GM23338 (cell line): ENCODE measurements around the gene PPP1R3F. TPM values are rescaled to one million over a fixed set of nuclear protein-coding genes. Genes with fewer than 3 reads are reported as not detected.

Experiments used
- ATAC-seq: fragments of 200-7000 bp; cut with Tn5 transposase; 3 replicates; pipeline ENCODE4 v1.9.1; 2020
- DNase-seq: peaks from one replicate; pipeline ENCODE4 v3.0.0-alpha.2; 2015; ENCODE audit warnings: low spot score
- H2AFZ ChIP-seq: fragments of 200-600 bp; sonication (generic); 2 replicates; pipeline ENCODE4 v1.8.0; 2016; ENCODE audit warnings: antibody characterized with exemption, mild to moderate bottlenecking, moderate library complexity
- H3F3A ChIP-seq: fragments of 200-600 bp; sonication (generic); replicated peaks from 2 replicates; pipeline ENCODE4 v1.8.0; 2017; ENCODE audit warnings: antibody characterized with exemption, mixed run types, low read depth
- H3K27ac ChIP-seq: fragments of 200-600 bp; sonication (generic); 2 replicates; pipeline ENCODE4 v1.6.1; 2016; ENCODE audit warnings: low read depth
- H3K27me3 ChIP-seq: fragments of 200-600 bp; sonication (generic); 2 replicates; pipeline ENCODE4 v1.8.0; 2016; ENCODE audit warnings: mild to moderate bottlenecking, mixed run types, moderate library complexity; ENCODE audit not compliant: insufficient read depth
- H3K36me3 ChIP-seq: fragments of 200-600 bp; sonication (generic); 2 replicates; pipeline ENCODE4 v1.8.0; 2016; ENCODE audit warnings: mild to moderate bottlenecking; ENCODE audit not compliant: insufficient read depth
- H3K4me1 ChIP-seq: fragments of 200-600 bp; sonication (generic); 2 replicates; pipeline ENCODE4 v1.8.0; 2016; ENCODE audit warnings: mild to moderate bottlenecking, moderate library complexity; ENCODE audit not compliant: insufficient read depth
- H3K4me2 ChIP-seq: fragments of 200-600 bp; sonication (generic); 2 replicates; pipeline ENCODE4 v1.7.1; 2017; ENCODE audit warnings: mixed run types
- H3K4me3 ChIP-seq: fragments of 200-600 bp; sonication (generic); 2 replicates; pipeline ENCODE4 v1.6.1; 2016; ENCODE audit warnings: mixed run types
- H3K79me2 ChIP-seq: fragments of 200-600 bp; sonication (generic); replicated peaks from 2 replicates; pipeline ENCODE4 v1.8.0; 2017; ENCODE audit warnings: mild to moderate bottlenecking; ENCODE audit not compliant: insufficient read depth
- H3K9me2 ChIP-seq: fragments of 200-600 bp; sonication (generic); 2 replicates; pipeline ENCODE4 v1.8.0; 2017; ENCODE audit not compliant: insufficient read depth
- H4K20me1 ChIP-seq: fragments of 200-600 bp; sonication (generic); replicated peaks from 2 replicates; pipeline ENCODE4 v1.8.0; 2017; ENCODE audit warnings: mild to moderate bottlenecking; ENCODE audit not compliant: insufficient read depth
- H3K27ac Mint-ChIP-seq: 2 replicates; pipeline ENCODE4 v1.8.0; 2020; ENCODE audit warnings: inconsistent platforms, mild to moderate bottlenecking, moderate library complexity, mixed read lengths
- H3K27me3 Mint-ChIP-seq: 3 replicates; pipeline ENCODE4 v1.8.0; 2022; ENCODE audit warnings: low read depth, mild to moderate bottlenecking, moderate library complexity, mixed read lengths, inconsistent platforms; ENCODE audit not compliant: insufficient read depth, poor library complexity
- H3K36me3 Mint-ChIP-seq: 3 replicates; pipeline ENCODE4 v1.8.0; 2021; ENCODE audit warnings: low read depth, mild to moderate bottlenecking, inconsistent platforms, moderate library complexity, mixed read lengths
- H3K4me1 Mint-ChIP-seq: 3 replicates; pipeline ENCODE4 v1.8.0; 2020; ENCODE audit warnings: mild to moderate bottlenecking, inconsistent platforms, mixed read lengths
- H3K4me3 Mint-ChIP-seq: 3 replicates; pipeline ENCODE4 v1.8.0; 2021; ENCODE audit warnings: moderate library complexity, mild to moderate bottlenecking, inconsistent platforms, mixed read lengths
- H3K9me3 Mint-ChIP-seq: 3 replicates; pipeline ENCODE4 v1.8.0; 2020; ENCODE audit warnings: moderate library complexity, mild to moderate bottlenecking, inconsistent platforms, mixed read lengths
- CREB1 ChIP-seq: fragments of 250-450 bp; sonication (Bioruptor Pico); IDR thresholded peaks from 2 replicates; pipeline ENCODE4 v1.5.0; 2020; ENCODE audit warnings: low read depth, mild to moderate bottlenecking, moderate library complexity
- EZH2 ChIP-seq: fragments of 200-600 bp; sonication (generic); IDR thresholded peaks from one replicate; pipeline ENCODE4 v1.8.0; 2017; ENCODE audit warnings: antibody characterized with exemption, mild to moderate bottlenecking, low read depth; ENCODE audit not compliant: unreplicated experiment
- EZH2phosphoT487 ChIP-seq: fragments of 200-600 bp; sonication (generic); IDR thresholded peaks from one replicate; pipeline ENCODE4 v1.8.1; 2018; ENCODE audit warnings: antibody characterized with exemption; ENCODE audit not compliant: unreplicated experiment
- JUNB ChIP-seq: IDR thresholded peaks from one replicate; pipeline ENCODE4 v1.6.1; 2016; ENCODE audit warnings: antibody characterized with exemption; ENCODE audit not compliant: unreplicated experiment
- NANOG ChIP-seq: IDR thresholded peaks from 2 replicates; pipeline ENCODE4 v1.6.1; 2016; ENCODE audit warnings: antibody characterized with exemption, borderline replicate concordance
- ZNF331 ChIP-seq: fragments of 250-450 bp; sonication (Bioruptor Pico); IDR thresholded peaks from 2 replicates; pipeline ENCODE4 v1.5.0; 2020; ENCODE audit warnings: low read depth, mild to moderate bottlenecking, moderate library complexity
- ZNF462 ChIP-seq: fragments of 250-450 bp; sonication (Bioruptor Pico); IDR thresholded peaks from 2 replicates; pipeline ENCODE4 v1.5.0; 2020; ENCODE audit warnings: mild to moderate bottlenecking, moderate library complexity
- polyA plus RNA-seq: library from polyadenylated mRNA; unstranded; fragments of >200 nt; fragmentation: Nextera tagmentation; extraction: Ambion mirVana; gene quantifications from 2 replicates; pipeline ENCODE4 v1.2.1, GENCODE V29; 2016
- total RNA-seq: library from RNA; depleted of rRNA; stranded (reverse); fragments of >200 nt; shearing (Covaris generic); gene quantifications from 2 replicates; pipeline ENCODE4 v1.2.3, GENCODE V29; 2014

Gene PPP1R3F
- total and polyA plus RNA-seq, 2 experiments from 2014 or later = 3.1 to 11.3 TPM

- H3K4me1 Mint-ChIP-seq = peaks cover 14% of the 10 kb centered on the region
- DNase-seq = no peak
- no peaks in the 10 kb centered on the region for H3K36me3 Mint-ChIP-seq
- ATAC-seq = no peak
- H4K20me1 ChIP-seq = no peaks in the 10 kb centered on the region
- H3K9me2 ChIP-seq = no peaks in the 10 kb centered on the region
- H3K4me3 ChIP-seq = no peak within 1 kb of the TSS
- H3K4me3 Mint-ChIP-seq = no peak within 1 kb of the TSS; the same call in 2 of the 3 replicates
- H2AFZ ChIP-seq = no peak within 1 kb of the TSS
- H3K4me1 ChIP-seq = no peaks in the 10 kb centered on the region
- TF ChIP-seq EZH2 = no peak
- no peaks in the 10 kb centered on the region for H3F3A ChIP-seq
- H3K36me3 ChIP-seq = no peaks in the 10 kb centered on the region
- H3K27me3 Mint-ChIP-seq = peaks cover 8% of the 10 kb centered on the region
- no peaks in the 10 kb centered on the region; the same call in 1 of the 3 replicates for H3K9me3 Mint-ChIP-seq
- H3K27ac Mint-ChIP-seq = no peak within 1 kb of the TSS
- H3K27me3 ChIP-seq = no peaks in the 10 kb centered on the region
- H3K4me2 ChIP-seq = no peak within 1 kb of the TSS
- no peaks in the 10 kb centered on the region for H3K79me2 ChIP-seq
- H3K27ac ChIP-seq = no peak within 1 kb of the TSS
These were observed 5.1 kb upstream of the PPP1R3F start, which contains the start of gene FOXP3 for GRCh38 chrX:49264460-49264859. FOXP3 (minus strand) TSS chrX:49264710; CDS start chrX:49258505, 6,205 bp downstream.

DNA sequence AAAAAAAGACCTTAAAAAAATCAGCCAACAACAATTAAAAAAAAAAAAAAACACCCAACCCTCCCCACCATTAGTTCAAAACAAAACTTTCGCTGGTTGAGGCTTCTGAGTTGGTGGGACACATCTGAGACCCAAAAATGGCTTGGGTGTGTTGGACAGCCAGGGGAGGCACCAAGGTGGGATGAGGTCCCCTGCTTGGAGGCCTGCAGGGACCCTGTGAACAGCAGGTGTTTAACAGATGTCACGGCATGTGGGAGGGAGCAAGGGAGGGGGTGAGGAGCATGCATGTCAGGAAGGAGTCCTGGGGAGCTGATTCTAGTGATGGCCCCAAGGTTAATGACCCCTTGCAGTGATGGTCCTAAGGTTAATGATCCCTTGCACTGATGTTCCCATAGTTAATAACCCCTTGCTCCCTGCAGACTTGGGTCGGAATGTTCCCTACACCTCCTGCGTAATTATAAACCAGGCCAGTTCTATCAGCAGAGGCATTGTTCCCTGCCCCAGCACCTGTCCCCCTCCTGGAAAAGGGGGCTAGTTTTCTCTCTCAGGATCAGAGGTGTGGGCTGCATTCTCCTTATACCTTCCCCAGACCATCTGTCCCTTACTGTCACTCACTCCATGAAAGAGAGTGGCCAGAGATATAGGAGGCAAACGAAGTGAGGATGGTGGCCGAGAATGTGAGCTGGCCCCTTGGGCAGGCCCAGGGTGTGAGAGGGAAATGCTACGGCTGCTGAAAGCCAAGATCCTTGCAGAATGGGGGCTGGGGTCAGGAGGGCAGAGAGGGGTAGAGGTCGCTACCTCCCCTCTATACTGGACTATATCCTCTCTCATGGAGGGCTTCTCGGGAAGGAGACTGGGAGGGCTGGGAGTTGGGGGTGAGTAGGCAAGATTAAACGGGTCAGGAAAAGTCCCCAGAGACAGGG is 2.8 kb upstream of the PPP1R3F start:
- DNase-seq (no peak), ATAC-seq (no peak)
- Mint-ChIP-seq H3K4me3 (no peak overlapping the region), H3K4me1 (peaks cover 23% of the 10 kb centered on the region), H3K36me3 (peaks cover 11% of the 10 kb centered on the region; the same call in 2 of the 3 replicates), H3K27ac (no peak overlapping the region), H3K27me3 (peaks cover 7% of the 10 kb centered on the region), H3K9me3 (no peaks in the 10 kb centered on the region; the same call in 1 of the 3 replicates)
- no peaks in the 10 kb centered on the region for H3F3A ChIP-seq
- TF ChIP-seq EZH2 (no peak), NANOG (no peak), ZNF462 (CRISPR knock-in tag) (no peak), JUNB (no peak), ZNF331 (CRISPR knock-in tag) (no peak), CREB1 (no peak), EZH2phosphoT487 (no peak)
- H3K4me2 ChIP-seq = no peak overlapping the region
- H3K27ac ChIP-seq = no peak overlapping the region
- H3K79me2 ChIP-seq = peaks cover 13% of the 10 kb centered on the region
- H3K4me1 ChIP-seq = peaks cover under 1% of the 10 kb centered on the region; the same call in 1 of the 2 replicates
- no peak overlapping the region for H2AFZ ChIP-seq
- H4K20me1 ChIP-seq = no peaks in the 10 kb centered on the region
- H3K4me3 ChIP-seq = no peak overlapping the region
- no peaks in the 10 kb centered on the region for H3K9me2 ChIP-seq
- no peaks in the 10 kb centered on the region for H3K27me3 ChIP-seq
- H3K36me3 ChIP-seq = no peaks in the 10 kb centered on the region
